ENCODE results near the gene MACROD1. TPM values are rescaled to one million over a fixed set of nuclear protein-coding genes. Genes with fewer than 3 reads are reported as not detected.

Gene MACROD1
- total and polyA plus RNA-seq, 10 of the 15 experiments (the other 5 are each of a cell fraction or from before 2014, with no cell fraction given), result 1.2 to 22.7 (median 11.3) TPM; not detected in 1

GRCh38 chr11:64043545-64043944 lies 122.4 kb downstream of the MACROD1 start (continued):
- TF ChIP-seq EP300 (IDR thresholded peaks at IDR 0.05; ENCODE audit: borderline replicate concordance in 1 of 2, control insufficient read depth in 1 of 2, low read depth in 2 of 2, low read length in 2 of 2) (no peak), ZNF622 (IDR thresholded peaks at IDR 0.05) (no peak), ZNF687 (IDR thresholded peaks at IDR 0.05) (no peak)

DNA sequence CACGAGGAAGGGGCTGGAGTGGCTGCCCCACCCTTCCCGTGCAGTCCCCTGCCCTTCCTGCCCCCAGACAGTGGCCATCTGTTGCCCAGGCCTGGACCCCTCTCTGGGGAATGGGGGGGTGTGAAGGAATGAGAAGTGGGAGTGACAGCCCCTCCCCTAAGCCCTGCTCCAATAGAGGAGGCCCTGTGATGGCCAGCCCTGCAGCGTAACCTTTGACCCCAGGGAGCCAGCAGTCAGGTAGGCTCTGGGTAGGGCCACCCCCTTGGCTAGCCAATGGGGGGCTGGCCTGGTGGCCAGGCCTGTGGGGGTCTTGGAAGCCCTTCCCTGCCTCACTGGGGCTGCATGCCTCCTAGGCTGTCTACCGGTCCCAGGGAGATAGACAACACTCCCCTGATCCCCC lies 123.6 kb downstream of the MACROD1 start:
- Histone ChIP-seq H3K4me3 (no peak overlapping the region), H3K9me3 (replicated peaks; ENCODE audit: control insufficient read depth, insufficient read depth, low read length) (no peaks in the 10 kb centered on the region), H3K27me3 (replicated peaks in 1 of 2; ENCODE audit: control insufficient read depth in 2 of 2, insufficient read depth in 2 of 2, low read length in 1 of 2) (peaks cover 0 to under 1% of the 10 kb centered on the region in 2 experiments; a peak in 2 of 4 replicates), H3K36me3 (ENCODE audit: control insufficient read depth in 2 of 2, insufficient read depth in 2 of 2, low read length in 1 of 2) (no peaks in the 10 kb centered on the region), H3K9ac (ENCODE audit: control insufficient read depth, insufficient read depth, low read length) (no peak overlapping the region), H3K79me2 (ENCODE audit: control insufficient read depth, insufficient read depth, low read length) (no peaks in the 10 kb centered on the region), H3K4me1 (ENCODE audit: control insufficient read depth, insufficient read depth, low read length) (no peaks in the 10 kb centered on the region), H2AFZ (ENCODE audit: control insufficient read depth, low read depth, low read length) (no peak overlapping the region), H3K4me2 (ENCODE audit: control insufficient read depth, insufficient read depth) (no peak overlapping the region), H3K27ac (ENCODE audit: control insufficient read depth, insufficient read depth) (no peak overlapping the region), H4K20me1 (ENCODE audit: control insufficient read depth, insufficient read depth) (peaks cover 4% of the 10 kb centered on the region; the same call in 1 of the 2 replicates)
- SMC1A ChIA-PET (ENCODE audit: uncharacterized antibody, unreplicated experiment), result no interaction called here
- POLR2A ChIA-PET, result no interaction called here
- FAIRE-seq (no peak), ATAC-seq (no peak), DNase-seq (ENCODE audit: low read depth, low spot score) (no peak)
- intact Hi-C loops (cut with micrococcal nuclease; ENCODE audit: unreplicated experiment) (no loop called here), in situ Hi-C loops (cut with MboI) (no loop called here)
- 15% methylated on average over 4 of the region's 4 CpGs for WGBS (ENCODE audit: insufficient coverage, insufficient replicate concordance, low lambda C conversion rate, missing lambda C conversion rate)
- CTCF ChIA-PET, result interaction anchor here (1.8 kb wide), 1 partner anchor 73 kb away, joined by 3 read pairs; no protein-coding TSS in a partner anchor
- RAD21 ChIA-PET (ENCODE audit: unreplicated experiment), result no interaction called here
- no TSS peak for BruUV-seq (replicated peaks)
- TF ChIP-seq CHD2 (IDR thresholded peaks at IDR 0.05; ENCODE audit: borderline replicate concordance, low read depth, low read length) (no peak), CBX5 (IDR thresholded peaks at IDR 0.05; ENCODE audit: low read depth) (no peak), ZNF217 (IDR thresholded peaks at IDR 0.05) (no peak), SP1 (IDR thresholded peaks at IDR 0.05; ENCODE audit: low read depth, low read length) (no peak), FOS (IDR thresholded peaks at IDR 0.05; ENCODE audit: borderline replicate concordance, extremely low read depth, insufficient read length) (no peak), TCF7 (IDR thresholded peaks at IDR 0.05; ENCODE audit: borderline replicate concordance) (no peak), TARDBP (IDR thresholded peaks at IDR 0.05; ENCODE audit: borderline replicate concordance) (no peak), CREB1 (IDR thresholded peaks at IDR 0.05; ENCODE audit: low read depth) (no peak), ZNF24 (IDR thresholded peaks at IDR 0.05) (no peak), KDM1A (IDR thresholded peaks at IDR 0.05; ENCODE audit: borderline replicate concordance) (no peak), SMC3 (IDR thresholded peaks at IDR 0.05; ENCODE audit: borderline replicate concordance, low read length) (no peak), KAT2A (conservative IDR thresholded peaks at IDR 0.05; ENCODE audit: control insufficient read depth, low read depth, low read length) (no peak), IKZF2 (IDR thresholded peaks at IDR 0.05) (no peak), SUPT20H (IDR thresholded peaks at IDR 0.05; ENCODE audit: borderline replicate concordance, control insufficient read depth, low read depth, low read length) (no peak)
- TF ChIP-seq, protein P1, sequence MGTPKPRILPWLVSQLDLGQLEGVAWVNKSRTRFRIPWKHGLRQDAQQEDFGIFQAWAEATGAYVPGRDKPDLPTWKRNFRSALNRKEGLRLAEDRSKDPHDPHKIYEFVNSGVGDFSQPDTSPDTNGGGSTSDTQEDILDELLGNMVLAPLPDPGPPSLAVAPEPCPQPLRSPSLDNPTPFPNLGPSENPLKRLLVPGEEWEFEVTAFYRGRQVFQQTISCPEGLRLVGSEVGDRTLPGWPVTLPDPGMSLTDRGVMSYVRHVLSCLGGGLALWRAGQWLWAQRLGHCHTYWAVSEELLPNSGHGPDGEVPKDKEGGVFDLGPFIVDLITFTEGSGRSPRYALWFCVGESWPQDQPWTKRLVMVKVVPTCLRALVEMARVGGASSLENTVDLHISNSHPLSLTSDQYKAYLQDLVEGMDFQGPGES (IDR thresholded peaks at IDR 0.05), result no peak
- TF ChIP-seq, protein P2, sequence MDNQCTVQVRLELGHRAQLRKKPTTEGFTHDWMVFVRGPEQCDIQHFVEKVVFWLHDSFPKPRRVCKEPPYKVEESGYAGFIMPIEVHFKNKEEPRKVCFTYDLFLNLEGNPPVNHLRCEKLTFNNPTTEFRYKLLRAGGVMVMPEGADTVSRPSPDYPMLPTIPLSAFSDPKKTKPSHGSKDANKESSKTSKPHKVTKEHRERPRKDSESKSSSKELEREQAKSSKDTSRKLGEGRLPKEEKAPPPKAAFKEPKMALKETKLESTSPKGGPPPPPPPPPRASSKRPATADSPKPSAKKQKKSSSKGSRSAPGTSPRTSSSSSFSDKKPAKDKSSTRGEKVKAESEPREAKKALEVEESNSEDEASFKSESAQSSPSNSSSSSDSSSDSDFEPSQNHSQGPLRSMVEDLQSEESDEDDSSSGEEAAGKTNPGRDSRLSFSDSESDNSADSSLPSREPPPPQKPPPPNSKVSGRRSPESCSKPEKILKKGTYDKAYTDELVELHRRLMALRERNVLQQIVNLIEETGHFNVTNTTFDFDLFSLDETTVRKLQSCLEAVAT (IDR thresholded peaks at IDR 0.05), result no peak

Measured in GM12878 (cell line).